ENCODE results near the gene LDHAL6A. TPM values are rescaled to one million over a fixed set of nuclear protein-coding genes. Genes with fewer than 3 reads are reported as not detected.

LDHAL6A gene
- total and polyA plus RNA-seq, 2 of the 13 experiments (the other 11 are each of a cell fraction or from before 2014, with no cell fraction given) = not detected

DNA sequence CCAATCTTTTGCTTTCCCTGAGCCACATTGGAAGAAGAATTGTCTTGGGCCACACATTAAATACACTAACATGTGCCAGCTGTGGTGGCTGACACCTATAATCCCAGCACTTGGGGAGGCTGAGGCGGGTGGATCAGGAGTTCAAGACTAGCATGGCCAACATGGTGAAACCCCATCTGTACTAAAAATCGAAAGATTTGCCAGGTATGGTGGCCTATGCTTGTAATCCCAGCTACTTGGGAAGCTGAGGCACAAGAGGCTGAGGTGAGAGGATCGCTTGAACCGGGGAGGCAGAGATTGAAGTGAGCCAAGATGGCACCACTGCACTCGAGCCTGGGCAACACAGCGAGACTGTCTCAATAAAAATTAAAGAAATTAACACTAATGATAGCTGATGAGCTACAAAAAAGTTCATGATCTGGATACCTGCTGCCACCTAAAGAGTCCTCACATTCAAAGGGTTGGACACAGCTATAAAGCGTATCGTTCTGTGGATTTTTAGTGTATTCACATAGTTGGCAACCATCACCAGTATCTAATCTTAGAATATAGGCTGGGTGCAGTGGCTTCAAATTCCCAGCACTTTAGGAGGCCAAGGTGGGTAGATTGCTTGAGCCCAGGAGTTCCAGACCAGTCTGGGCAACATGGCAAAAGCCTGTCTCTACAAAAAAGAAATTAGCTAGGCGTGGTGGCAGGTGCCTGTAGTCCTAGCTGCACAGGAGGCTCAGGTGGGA, 46.9 kb upstream of the LDHAL6A start (continued):
- TF ChIP-seq, protein P1, sequence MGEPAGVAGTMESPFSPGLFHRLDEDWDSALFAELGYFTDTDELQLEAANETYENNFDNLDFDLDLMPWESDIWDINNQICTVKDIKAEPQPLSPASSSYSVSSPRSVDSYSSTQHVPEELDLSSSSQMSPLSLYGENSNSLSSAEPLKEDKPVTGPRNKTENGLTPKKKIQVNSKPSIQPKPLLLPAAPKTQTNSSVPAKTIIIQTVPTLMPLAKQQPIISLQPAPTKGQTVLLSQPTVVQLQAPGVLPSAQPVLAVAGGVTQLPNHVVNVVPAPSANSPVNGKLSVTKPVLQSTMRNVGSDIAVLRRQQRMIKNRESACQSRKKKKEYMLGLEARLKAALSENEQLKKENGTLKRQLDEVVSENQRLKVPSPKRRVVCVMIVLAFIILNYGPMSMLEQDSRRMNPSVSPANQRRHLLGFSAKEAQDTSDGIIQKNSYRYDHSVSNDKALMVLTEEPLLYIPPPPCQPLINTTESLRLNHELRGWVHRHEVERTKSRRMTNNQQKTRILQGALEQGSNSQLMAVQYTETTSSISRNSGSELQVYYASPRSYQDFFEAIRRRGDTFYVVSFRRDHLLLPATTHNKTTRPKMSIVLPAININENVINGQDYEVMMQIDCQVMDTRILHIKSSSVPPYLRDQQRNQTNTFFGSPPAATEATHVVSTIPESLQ (CRISPR knock-in tag; conservative IDR thresholded peaks at IDR 0.05) = no peak
- TF ChIP-seq ZNF24 (IDR thresholded peaks at IDR 0.05) = no peak
- TF ChIP-seq ZNF337 (CRISPR knock-in tag; IDR thresholded peaks at IDR 0.05; ENCODE audit: borderline replicate concordance, low read depth) = no peak
- TF ChIP-seq ZNF670 (CRISPR knock-in tag; IDR thresholded peaks at IDR 0.05; ENCODE audit: borderline replicate concordance) = no peak
- TF ChIP-seq ZNF382 (CRISPR knock-in tag; IDR thresholded peaks at IDR 0.05; ENCODE audit: borderline replicate concordance) = no peak
- 0 out of 2 replicates have a peak, but pooled peaks have one; percentile 2 for TF ChIP-seq ZNF564 (CRISPR knock-in tag; IDR thresholded peaks at IDR 0.05)
- TF ChIP-seq ZNF503 (CRISPR knock-in tag; IDR thresholded peaks at IDR 0.05) = no peak
- TF ChIP-seq CREM (IDR thresholded peaks at IDR 0.05) = no peak
- no peak for TF ChIP-seq CREM (CRISPR knock-in tag; IDR thresholded peaks at IDR 0.05)
- peak; percentile 78 for TF ChIP-seq ZNF501 (CRISPR knock-in tag; IDR thresholded peaks at IDR 0.05)
- TF ChIP-seq SALL1 (CRISPR knock-in tag; IDR thresholded peaks at IDR 0.05) = peak; percentile 58; the same call in 1 of the 2 replicates
- TF ChIP-seq NFIC (IDR thresholded peaks at IDR 0.05; ENCODE audit: low read length) = no peak
- no peak for TF ChIP-seq HOXD1 (CRISPR knock-in tag; IDR thresholded peaks at IDR 0.05)
- TF ChIP-seq ISL2 (CRISPR knock-in tag; IDR thresholded peaks at IDR 0.05) = no peak
- no peak for TF ChIP-seq TGIF2 (CRISPR knock-in tag; IDR thresholded peaks at IDR 0.05)
- no peak for TF ChIP-seq PITX1 (CRISPR knock-in tag; IDR thresholded peaks at IDR 0.05)
- TF ChIP-seq JUN (CRISPR knock-in tag; IDR thresholded peaks at IDR 0.05) = no peak
- no peak for TF ChIP-seq ELF4 (CRISPR knock-in tag; IDR thresholded peaks at IDR 0.05; ENCODE audit: borderline replicate concordance)
- TF ChIP-seq REXO4 (CRISPR knock-in tag; IDR thresholded peaks at IDR 0.05; ENCODE audit: borderline replicate concordance) = no peak
- TF ChIP-seq ELF3 (CRISPR knock-in tag; IDR thresholded peaks at IDR 0.05) = no peak
- no peak for TF ChIP-seq ZIK1 (CRISPR knock-in tag; IDR thresholded peaks at IDR 0.05; ENCODE audit: borderline replicate concordance, low read depth)
- TF ChIP-seq MYNN (CRISPR knock-in tag; IDR thresholded peaks at IDR 0.05; ENCODE audit: low read depth) = no peak
- TF ChIP-seq ZNF430 (CRISPR knock-in tag; IDR thresholded peaks at IDR 0.05) = no peak
- TF ChIP-seq KAT7 (CRISPR knock-in tag; IDR thresholded peaks at IDR 0.05; ENCODE audit: borderline replicate concordance) = no peak
- TF ChIP-seq, protein P2, sequence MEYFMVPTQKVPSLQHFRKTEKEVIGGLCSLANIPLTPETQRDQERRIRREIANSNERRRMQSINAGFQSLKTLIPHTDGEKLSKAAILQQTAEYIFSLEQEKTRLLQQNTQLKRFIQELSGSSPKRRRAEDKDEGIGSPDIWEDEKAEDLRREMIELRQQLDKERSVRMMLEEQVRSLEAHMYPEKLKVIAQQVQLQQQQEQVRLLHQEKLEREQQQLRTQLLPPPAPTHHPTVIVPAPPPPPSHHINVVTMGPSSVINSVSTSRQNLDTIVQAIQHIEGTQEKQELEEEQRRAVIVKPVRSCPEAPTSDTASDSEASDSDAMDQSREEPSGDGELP (IDR thresholded peaks at IDR 0.05; ENCODE audit: borderline replicate concordance, low read depth) = no peak
- TF ChIP-seq ZNF597 (CRISPR knock-in tag; IDR thresholded peaks at IDR 0.05) = no peak

Measured in HepG2 (cell line).